ENCODE data around the gene SPRR2F.

SPRR2F gene

DNA sequence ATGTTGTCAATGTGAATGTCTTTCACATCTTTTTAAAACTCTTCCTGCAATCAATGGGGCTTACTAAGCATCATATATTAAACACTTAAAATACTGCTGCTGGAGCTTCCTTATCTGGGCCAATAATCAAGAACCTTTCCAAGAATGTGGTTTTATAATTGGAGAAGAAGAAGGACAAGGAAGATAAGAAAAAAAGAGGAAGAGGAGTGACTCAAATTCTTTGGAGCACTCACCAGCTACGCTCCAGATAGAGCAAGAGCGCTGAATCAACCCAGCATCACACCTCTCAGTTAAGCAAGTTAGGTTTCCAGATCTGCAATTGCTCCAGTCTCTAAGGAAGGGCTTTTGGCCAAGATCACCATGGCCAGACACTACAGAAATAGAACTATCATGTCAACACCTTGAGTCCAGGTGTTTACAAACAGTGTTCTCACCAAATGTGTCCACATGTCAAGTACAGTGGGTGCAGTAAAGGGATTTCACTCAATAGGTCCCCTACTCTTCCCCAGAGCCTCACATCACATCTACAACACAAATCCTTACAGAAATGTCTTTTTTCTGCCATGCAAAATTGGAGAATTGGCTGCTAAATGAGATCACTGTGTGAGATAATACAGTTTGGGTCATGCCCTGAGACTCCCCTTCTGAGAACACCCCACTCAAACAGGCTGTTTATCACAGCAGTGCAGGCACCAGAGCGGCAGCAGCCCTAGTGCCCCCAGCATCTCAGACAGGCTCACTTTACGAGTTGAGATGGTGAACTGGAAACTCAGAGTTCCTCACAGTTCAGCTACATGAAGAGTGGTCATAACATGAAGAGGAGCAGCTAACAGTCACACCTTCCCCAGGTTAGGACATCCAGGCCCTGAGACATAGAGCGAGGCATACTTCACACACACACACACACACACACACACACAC, 40.2 kb downstream of the SPRR2F start:
- no peak for DNase-seq

DNA sequence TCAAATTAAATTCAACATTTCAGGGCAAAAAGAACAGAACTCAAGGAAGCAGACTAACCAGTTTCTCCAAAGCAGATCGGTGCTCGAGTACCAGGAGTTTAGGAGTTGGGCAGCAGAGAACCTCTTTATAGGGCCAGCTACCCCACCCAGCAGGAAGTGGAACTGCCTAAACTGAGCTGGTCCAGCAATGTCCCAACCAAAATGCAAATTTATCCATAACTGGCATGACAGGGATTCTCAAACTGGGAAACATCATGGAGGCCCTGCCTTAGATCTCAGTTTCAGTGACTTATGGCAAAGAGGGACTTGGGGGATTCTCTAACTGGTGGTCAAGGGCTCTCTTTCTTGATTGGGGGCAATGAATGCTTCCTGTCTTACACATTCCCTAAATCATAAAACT, 41.8 kb downstream of the SPRR2F start, which contains the start of gene SPRR2B:
TSS of gene SPRR2B (minus strand) at position 101 of the 400 bp plus-strand sequence. CDS start 772 bp downstream, outside the sequence.
- DNase-seq: no peak

DNA sequence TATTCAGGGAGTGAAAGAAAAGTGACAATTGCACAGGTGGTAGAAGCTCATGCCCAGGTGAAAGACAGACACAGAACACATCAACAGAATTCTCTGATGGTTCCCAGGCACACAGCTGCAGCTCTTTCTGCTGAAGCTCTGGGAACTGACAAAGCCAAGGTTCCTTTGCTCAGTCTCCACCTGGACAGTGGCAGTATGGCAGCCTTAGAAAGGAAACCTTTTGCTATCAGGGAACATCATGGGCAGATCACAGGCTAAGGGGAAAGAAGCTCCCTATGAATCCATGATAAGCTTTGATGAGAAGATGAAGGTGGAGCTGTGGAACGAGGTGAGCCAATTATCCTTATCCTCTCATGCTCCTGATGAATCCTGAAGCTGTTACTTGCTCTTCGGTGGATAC, 43.1 kb downstream of the SPRR2F start:
- DNase-seq: no peak
